GM12801 (cell line): ENCODE data around the gene CAV1.

Experiments
- TF ChIP-seq, protein P1 (sequence below): IDR thresholded peaks from one replicate; pipeline ENCODE4 v1.5.1; 2011; ENCODE audit warnings: control low read depth; ENCODE audit not compliant: insufficient read length; ENCODE audit errors: extremely low read depth

Gene CAV1

DNA sequence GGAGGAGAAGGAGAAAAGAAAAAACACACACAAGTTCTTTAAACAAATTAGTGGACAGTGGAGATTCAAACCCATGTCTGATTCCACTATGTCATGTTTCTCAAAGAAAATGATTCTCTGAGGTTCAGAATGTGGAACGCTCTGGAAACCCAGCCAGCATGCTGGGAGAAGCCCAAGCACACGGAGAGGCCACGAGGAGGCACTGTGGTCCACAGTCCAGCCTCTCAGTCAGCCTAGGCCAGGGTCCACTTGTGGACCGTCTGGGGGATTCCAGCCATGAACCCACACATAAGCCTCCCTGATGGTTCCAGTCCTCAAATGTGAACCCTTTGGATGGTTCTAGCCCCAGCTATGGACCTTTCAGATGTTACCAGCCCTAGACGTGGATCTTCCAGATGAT is 73.4 kb downstream of the CAV1 start:
- TF ChIP-seq, protein P1, sequence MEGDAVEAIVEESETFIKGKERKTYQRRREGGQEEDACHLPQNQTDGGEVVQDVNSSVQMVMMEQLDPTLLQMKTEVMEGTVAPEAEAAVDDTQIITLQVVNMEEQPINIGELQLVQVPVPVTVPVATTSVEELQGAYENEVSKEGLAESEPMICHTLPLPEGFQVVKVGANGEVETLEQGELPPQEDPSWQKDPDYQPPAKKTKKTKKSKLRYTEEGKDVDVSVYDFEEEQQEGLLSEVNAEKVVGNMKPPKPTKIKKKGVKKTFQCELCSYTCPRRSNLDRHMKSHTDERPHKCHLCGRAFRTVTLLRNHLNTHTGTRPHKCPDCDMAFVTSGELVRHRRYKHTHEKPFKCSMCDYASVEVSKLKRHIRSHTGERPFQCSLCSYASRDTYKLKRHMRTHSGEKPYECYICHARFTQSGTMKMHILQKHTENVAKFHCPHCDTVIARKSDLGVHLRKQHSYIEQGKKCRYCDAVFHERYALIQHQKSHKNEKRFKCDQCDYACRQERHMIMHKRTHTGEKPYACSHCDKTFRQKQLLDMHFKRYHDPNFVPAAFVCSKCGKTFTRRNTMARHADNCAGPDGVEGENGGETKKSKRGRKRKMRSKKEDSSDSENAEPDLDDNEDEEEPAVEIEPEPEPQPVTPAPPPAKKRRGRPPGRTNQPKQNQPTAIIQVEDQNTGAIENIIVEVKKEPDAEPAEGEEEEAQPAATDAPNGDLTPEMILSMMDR: no peak

DNA sequence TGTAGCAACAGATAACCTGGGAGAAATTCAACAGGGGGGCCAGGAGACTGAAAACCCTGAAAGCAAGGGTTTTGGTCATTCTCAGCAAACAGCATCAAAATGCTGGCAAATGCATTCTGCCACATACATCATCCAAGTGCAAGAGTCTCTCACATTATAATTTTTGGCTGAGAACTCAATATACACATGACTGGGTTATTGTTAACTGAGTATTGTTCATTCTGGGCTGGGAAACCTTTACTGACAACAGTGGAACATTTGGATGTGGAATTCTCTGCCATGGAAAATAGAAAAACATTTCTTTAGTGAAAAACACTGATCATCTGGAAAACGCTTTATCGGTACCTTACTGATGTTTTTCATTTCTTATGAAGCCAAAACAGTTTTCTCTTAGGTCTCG is 74.0 kb downstream of the CAV1 start:
- TF ChIP-seq, protein P1: no peak

DNA sequence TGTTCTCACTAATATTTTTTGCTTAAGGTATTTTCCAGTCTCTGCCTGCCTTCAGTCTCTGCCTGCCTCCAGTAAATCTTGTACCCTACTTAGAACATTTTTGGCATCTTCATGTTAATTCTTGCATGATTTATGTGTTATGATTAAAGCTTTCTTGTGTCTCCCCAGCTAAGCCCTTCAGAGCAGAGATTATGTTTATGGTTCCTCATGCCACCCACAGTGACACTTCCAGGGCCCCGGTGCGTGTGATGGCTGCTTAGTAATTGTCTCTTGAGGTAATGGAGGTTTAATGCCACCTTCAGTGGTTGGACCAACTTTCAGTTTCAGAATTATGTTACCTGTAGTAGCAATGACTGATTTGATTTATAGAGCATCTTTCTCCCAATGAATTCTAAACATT is 76.6 kb downstream of the CAV1 start:
- TF ChIP-seq, protein P1: no peak

DNA sequence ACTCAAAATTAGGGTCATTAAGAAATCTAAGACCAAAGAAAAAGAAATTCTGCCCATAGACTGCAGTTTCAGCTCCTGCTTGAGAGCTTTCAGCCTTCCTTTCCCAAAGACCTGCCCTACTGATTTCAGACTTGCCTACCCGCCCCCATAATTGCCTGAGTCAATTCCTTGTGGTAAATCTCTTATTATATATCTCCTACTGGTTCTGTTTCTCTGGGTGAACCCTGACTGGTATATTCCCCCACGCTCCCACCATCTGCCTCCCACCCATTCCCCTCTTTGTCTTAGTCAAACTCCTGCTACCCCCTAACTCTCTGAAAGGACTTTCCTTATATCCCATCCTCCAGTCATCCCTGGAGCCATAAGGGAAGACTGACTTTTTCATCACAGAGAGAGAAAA is 82.5 kb downstream of the CAV1 start:
- TF ChIP-seq, protein P1: no peak

DNA sequence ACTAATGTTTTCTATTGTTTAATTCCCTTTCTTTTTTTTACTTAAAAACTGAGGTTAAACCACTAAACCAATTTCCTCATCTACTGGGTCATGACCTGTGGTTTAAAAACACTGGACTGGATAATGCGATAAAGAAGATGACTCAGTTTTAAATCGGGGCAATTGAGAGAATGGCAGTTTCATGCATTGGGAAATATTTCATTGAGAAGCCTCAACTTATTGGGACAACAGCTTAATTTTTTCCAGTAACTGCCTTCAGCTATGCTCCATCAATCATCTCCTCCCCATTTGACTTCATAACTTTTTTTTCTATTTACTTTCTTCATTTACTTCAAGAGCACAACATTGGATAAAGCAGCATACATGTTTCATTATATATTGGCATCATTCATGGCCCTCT is 85.4 kb downstream of the CAV1 start:
- TF ChIP-seq, protein P1: no peak

DNA sequence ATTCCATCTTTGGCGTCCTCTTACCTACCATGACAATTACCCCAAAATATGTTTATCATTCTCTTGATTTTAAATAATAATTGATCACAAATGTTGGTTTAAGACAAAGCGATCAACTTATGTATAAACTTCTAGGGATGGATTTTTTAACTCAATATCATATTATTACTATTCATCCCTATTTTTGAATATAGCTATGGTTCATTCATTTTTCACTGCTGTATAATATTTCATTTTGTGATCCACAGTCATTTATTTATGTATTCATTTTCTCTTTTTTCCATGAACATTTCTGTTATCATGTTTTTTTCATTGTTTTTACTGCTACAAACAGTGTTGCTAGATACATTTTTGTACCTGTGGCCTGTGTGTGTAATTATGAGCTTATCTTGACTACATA is 85.9 kb downstream of the CAV1 start:
- TF ChIP-seq, protein P1: no peak
